GM18858 (cell line): ENCODE results near the gene BCL6.

ENCODE experiments used
- ATAC-seq: cut with Tn5 transposase; IDR thresholded peaks from one replicate; pipeline ENCODE4 v1.9.1; 2021; ENCODE audit not compliant: unreplicated experiment

Gene BCL6

DNA sequence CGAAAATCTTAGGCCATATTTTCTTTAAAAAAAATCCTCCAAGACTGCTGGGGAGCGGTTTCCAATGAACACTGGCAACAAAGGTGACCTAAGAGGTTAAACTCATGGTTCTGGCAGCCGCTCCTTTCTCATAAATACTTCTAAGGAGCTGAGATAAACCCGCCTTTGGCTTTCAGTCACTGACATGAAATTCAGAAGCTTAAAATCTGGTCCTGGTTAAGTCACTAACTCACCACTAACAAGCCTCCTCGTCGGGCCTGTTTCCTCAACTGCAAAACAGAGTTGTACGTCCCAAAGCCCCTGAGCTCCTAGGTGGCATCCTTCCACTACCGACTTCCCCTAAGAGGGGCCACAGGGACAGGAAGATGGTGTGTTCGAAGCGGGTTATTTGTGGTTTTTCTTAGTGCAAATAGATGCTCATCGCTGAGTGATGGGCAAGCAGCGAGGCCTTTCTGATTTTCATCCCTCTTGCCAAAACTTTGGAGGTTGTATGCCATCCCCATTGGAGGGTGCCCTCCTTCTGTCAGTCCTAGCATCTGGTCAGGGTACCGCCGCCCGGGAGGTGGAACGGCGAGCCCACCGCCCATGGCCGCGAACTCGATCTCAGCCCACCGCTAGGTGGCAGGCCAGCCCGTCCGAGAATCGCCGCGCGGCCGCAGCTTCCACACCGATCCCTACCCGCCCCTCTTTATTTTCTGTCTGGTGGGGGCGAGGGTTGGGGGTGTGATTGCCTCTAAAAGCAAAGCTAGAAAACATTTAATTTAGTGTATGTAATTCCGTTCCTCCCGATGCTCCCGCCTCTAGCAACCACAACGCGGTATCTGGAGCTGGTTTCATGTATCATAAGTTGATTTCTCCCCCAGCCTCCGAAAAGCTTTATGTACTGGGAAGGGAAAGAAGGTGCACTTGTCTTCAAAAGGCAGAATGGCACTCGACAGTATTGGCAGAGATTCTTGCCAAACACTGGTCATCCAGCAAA lies 4.6 kb downstream of the BCL6 start:
- no peak for ATAC-seq

DNA sequence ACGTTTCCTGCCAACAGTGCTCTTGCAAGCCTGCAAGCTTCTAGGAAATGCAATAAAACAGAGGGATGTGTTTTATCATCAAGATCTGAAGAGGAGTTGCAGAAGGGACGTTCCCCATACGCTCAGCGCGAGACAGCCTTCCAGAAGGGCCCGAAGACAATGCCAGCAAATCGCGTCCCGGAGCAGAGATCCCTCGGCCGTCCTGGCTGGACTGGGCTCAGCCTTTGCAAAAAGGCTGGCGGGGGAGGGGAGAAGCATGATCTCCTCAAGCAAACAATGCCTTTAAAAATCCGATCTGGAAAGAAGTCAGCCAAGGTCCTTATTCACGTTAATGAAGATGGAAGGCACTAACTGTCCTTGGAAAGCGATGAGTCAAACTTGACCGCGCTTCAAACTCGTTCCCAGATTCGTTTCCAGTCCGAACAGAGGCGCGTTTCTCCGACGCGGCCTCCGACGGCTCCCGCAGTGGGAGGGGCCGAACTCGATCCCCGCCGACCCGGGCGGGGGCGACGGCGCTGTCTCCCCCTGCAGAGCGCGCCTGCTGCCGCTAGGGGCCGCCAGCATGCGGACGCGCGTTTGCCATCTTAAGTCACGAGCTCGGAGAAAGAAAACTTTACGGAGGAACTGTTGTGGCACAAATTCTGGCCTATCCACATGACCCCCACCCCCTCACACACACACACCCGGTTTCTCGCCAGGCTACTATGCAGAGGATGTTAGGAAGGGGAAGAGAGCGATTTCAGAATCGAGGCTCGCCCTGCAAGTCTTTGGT lies 5.5 kb downstream of the BCL6 start:
- no peak for ATAC-seq

DNA sequence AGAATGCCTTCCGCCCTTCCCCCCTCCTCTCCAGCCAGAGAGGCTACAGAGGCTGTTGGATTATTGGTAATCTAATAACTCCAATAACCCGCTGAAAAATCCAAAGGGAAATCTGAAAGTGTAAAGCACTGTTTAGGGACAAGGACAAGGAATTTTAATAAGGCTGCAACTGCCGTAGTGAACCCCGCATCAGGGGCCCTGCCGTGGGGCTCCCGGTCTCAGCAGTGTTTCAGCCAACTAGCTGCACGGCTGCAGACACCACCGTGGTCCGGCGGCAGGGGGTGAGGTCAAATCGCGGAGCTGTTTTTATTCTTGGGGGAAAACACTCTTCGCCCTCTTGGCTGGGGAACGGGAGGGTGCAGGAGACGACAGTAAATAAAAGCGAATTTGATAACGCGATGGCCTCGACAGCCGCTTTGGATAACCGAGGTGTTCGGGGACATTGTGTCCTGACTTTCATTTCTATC lies 6.1 kb downstream of the BCL6 start:
- ATAC-seq: no peak

DNA sequence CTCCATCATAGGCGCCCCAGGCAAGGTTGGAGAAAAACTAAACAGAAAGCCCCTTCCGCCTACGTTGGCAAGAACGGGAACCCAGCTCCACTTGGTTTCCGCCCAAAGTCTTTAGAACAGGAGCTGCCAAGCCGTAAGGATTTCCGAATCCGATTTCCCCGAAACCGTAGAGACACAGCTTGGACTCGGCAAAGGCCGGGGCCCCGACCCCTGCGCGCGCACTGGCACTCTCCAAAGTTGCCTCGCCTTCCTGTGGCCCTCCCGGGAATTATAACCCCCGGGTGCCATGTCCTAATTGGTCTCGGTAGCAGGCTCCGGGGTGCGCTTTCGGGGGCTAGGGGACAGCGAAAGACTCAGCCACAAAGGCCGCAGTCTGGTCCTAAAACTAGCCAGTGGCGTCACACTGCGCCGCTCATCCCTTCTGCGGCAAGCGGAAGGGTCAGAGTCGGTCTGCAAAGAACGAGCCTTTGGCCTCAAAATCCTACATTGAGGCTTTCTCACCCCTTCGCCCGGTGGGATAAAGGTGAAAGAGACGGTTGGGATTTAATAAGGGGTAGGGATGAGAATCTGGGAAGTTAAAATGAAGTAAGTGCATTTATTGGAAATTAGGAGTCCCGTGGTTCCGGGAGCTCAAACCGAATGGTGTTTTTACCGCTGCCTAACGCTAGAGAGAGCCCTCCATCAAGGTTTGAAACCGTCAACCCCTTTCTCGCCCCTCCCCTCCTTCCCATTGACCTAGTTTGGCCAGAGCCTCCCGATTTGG lies 6.8 kb downstream of the BCL6 start:
- no peak for ATAC-seq

GRCh38 chr3:187738071-187738330 lies 7.3 kb downstream of the BCL6 start:
- ATAC-seq: no peak

DNA sequence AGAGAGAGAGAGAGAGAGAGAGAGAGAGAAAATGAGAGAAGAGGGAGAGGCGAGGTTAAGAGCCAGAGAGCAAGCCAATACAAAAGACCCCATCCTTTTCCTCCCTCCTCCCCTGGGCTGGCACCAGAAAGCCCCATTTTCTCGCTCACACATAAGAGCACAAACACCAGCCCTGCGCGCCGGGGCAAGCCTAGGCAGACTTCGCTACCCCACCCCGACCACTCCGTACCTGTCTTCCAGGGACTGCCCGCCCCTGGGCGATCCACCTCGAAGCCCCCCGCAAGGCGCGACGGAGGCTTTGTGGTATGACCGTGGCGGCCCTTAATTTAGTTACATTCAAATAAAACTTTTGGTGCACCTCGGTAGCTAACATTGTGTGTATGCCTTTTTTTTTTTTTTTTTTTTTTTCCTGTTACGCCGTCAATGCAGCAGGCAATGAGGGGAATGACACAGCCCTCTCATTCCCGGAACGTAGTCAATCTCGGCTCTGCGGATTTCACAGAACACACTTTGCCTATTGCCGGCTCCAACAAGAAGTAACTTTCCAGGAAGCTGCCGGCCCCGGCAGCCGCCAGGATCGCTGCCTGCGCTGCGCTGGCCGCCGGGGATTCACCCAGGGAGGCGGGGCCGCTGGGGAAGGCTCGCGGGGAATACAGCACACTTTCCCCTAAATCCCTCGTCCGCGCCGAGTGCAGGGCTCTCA lies 7.7 kb downstream of the BCL6 start:
- no peak for ATAC-seq

GRCh38 chr3:187737006-187737367 lies 8.3 kb downstream of the BCL6 start:
- ATAC-seq: no peak

DNA sequence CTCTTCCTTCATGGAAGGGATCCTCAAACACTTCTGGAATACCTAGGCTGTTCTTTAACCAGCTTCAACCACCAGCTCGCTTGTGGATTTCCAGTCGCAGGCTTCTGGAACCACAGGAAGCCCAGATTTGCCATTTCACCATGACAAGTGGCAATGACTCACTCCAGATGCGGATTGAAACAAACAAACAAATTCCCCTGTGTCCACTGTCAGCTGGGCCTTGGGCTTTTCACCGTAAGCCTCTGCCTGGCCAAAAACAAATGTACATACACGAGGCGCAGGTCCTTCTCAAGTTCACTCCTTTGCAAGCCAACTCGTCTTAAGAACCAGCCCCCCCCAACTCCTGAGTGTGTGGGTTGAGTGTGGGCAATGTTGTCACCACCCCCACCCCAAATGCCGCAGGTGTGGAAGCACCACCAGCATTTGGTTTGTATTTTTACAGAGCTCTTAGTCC lies 8.8 kb downstream of the BCL6 start:
- no peak for ATAC-seq

- ATAC-seq: no peak
Observed at GRCh38 chr3:187735837-187736236, 9.4 kb downstream of the BCL6 start.

DNA sequence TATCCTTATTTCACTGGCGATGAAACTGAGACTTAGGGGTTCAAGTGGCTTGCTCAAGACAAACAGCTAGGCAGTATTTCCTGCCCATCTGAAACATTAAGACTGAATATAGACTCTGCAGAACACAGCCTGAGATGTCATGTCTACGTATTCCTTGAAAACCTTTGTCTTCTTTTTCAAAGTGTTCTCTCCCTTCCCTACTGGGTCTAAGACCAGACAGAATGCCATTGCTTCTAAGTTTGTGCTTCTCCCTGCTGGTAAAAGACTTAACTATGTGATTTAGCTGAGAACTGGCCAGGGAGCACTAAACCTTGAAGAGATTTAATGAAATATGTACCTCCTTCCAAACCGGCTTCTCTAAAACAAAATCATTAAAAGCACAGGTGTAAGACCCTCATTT lies 9.9 kb downstream of the BCL6 start:
- ATAC-seq: no peak

GRCh38 chr3:187734841-187735240 lies 10.4 kb downstream of the BCL6 start:
- ATAC-seq: no peak

GRCh38 chr3:187733371-187733770 lies 11.9 kb downstream of the BCL6 start:
- ATAC-seq: no peak

- ATAC-seq: no peak
Observed at GRCh38 chr3:187729598-187729997, 15.7 kb downstream of the BCL6 start.

DNA sequence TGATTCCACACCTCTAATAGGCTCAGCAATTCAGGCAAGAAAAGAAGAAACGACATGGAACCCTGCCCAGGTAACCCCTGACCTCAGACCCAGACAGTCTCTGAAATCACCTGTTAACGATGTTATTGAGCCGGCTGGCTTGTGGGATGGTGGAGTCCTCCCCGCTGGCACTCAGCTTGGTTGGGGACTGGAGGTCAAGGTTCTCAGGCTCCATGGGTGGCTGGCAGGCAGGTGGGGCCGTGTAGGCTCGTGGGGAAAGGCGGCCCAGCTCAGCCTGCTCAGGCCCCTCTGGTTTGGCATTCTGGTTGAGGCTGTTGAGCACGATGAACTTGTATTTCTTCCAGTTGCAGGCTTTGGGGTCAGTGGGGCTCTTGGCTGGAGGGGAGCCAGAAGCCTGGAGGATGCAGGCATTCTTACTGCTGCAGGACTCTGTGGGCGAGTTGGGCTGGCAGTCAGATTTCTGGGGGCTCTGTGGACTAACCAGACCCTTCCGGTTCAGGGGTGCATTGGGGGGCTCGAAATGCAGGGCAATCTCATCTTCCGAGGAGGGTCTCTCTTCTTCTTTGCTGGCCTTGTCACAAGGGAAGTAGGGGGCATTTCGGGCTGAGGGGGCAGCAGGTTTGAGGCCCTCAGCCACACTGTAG lies 16.2 kb downstream of the BCL6 start:
- no peak for ATAC-seq

DNA sequence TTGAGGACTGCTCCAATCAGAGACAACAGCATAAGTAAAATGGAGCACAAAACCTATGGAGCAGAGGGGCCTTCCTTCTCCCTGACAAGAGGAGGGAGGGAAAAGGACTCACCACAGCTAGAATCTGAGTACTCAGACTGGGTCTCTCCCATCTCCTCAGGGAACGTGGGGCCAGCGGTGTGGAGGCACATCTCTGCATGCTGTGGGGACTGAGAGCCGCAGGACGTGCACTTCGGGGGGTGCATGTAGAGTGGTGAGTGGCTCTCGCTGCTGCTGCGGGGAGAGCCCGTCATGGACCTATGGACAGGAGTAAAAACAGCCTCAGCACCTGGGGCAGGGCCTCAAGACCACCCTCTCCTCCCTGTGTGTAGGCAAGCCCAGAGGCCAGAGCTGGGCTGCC lies 17.0 kb downstream of the BCL6 start:
- ATAC-seq: no peak

GRCh38 chr3:187726564-187726963 lies 18.7 kb downstream of the BCL6 start:
- ATAC-seq: no peak

- no peak for ATAC-seq
Observed at GRCh38 chr3:187725653-187726370, 19.5 kb downstream of the BCL6 start.

- ATAC-seq: no peak
Observed at GRCh38 chr3:187725224-187725623, 20.0 kb downstream of the BCL6 start.

DNA sequence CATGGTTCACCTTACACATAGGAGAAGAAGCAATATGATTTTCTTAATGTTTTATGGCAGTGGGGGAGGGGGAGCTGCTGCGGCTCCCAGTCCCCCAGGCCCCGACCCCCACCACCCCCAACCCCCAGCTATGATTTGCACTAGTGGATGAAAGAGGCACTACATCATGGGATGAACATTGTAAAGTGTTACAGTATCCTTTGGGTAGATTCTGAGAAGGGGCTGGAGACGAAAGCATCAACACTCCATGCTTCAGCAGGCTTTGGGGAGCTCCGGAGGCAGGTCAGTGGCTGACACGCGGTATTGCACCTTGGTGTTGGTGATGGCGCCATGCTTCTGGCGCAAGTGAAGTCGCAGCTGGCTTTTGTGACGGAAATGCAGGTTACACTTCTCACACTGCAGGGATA lies 23.1 kb downstream of the BCL6 start:
- no peak for ATAC-seq

DNA sequence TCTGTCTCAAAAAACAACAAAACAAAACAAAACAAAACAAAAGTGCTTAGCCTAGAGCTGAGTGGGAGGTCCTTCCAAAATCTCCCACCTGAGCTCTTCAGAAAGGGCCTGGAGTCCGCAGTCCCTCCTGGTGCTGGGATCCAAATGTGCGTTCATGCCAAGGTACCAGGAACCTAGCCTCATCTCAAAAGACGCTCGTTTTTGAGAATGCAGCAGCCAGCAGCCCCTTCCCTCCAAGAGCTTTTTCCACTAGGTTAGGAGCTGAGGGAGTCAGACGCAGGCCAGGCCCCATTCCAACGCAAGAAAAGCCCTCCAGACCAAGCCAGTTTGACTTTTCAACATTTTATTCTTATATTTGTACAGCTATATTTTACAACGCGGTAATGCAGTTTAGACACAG lies 24.2 kb downstream of the BCL6 start:
- no peak for ATAC-seq
